K562 (cell line): ENCODE measurements around the gene HOXB3. TPM values are rescaled to one million over a fixed set of nuclear protein-coding genes. Genes with fewer than 3 reads are reported as not detected.
A peak's percentile ranks its signal among the peaks of the same experiment; 100 is the strongest.

Source experiments
- ATAC-seq: fragments of 200-7000 bp; cut with Tn5 transposase; 3 replicates; pipeline ENCODE4 v1.9.1; 2020; ENCODE audit warnings: moderate library complexity
- BruUV-seq: library from RNA; stranded (reverse); fragments of 400-500 nt; replicated peaks from 2 replicates; lab custom pipeline; 2021; lab: Mats Ljungman, UMichigan
- CTCF ChIA-PET: fragments of 300-600 bp; formaldehyde crosslinking; extraction: SDS; loops from one replicate; lab custom pipeline; 2021; ENCODE audit warnings: low intra/inter-chr PET ratio; lab: Yijun Ruan, JAX
- POLR2A ChIA-PET: fragments of 300-600, 350-650 bp; sonication (Branson Sonifier 250); formaldehyde crosslinking; extraction: SDS; loops from one replicate; lab custom pipeline; 2021; ENCODE audit warnings: antibody characterized with exemption, inconsistent platforms; lab: Yijun Ruan, JAX
- DNase-seq, 4 experiments: peaks; one replicate each; pipeline versions ENCODE4 v3.0.0 to v3.0.0-alpha.2; 2011 to 2018; ENCODE audit warnings: low spot score in 3 of 4, mixed read lengths in 3 of 4; ENCODE audit errors: extremely low read depth in 1 of 4
- FAIRE-seq: peaks from 2 replicates; lab custom pipeline; 2011; peaks lifted over from hg19 to GRCh38; lab: Jason Lieb, UNC
- H2AFZ ChIP-seq: 2 replicates; pipeline ENCODE4 v1.6.0; 2011; ENCODE audit warnings: low read depth, low read length, control low read depth, inconsistent platforms
- H3K27ac ChIP-seq: fragments of 200-600 bp; 3 replicates; pipeline ENCODE4 v1.8.0; 2011; ENCODE audit warnings: low read depth, mild to moderate bottlenecking, control low read depth, inconsistent platforms, low read length, moderate library complexity, mixed read lengths; ENCODE audit errors: extremely low read depth
- H3K27me3 ChIP-seq, 2 experiments: fragments of 300-600 bp in 1 of 2; 2 replicates in 1 of 2; 3 replicates in 1 of 2; pipeline versions ENCODE4 v1.6.0 to v1.8.0; 2011; ENCODE audit warnings: inconsistent platforms in 2 of 2, low read length in 2 of 2, mild to moderate bottlenecking in 1 of 2, mixed read lengths in 1 of 2, moderate library complexity in 1 of 2; ENCODE audit not compliant: control insufficient read depth in 2 of 2, insufficient read depth in 2 of 2
- H3K36me3 ChIP-seq: fragments of 300-600 bp; 3 replicates; pipeline ENCODE4 v1.8.0; 2011; ENCODE audit warnings: mild to moderate bottlenecking, low read length, inconsistent platforms; ENCODE audit not compliant: control insufficient read depth, insufficient read depth
- H3K4me1 ChIP-seq, 2 experiments: fragments of 200-600 bp in 1 of 2; replicated peaks in 1 of 2; 2 replicates in 1 of 2; 3 replicates in 1 of 2; pipeline versions ENCODE4 v1.5.1 to v1.8.0; 2011; ENCODE audit warnings: inconsistent platforms in 2 of 2, low read length in 2 of 2, mild to moderate bottlenecking in 1 of 2, mixed read lengths in 1 of 2, moderate library complexity in 1 of 2; ENCODE audit not compliant: control insufficient read depth in 2 of 2, insufficient read depth in 2 of 2
- H3K4me2 ChIP-seq: 2 replicates; pipeline ENCODE4 v1.6.1; 2011; ENCODE audit warnings: low read length, control low read depth, inconsistent platforms, mixed read lengths; ENCODE audit not compliant: insufficient read depth
- H3K4me3 ChIP-seq: fragments of 200-600 bp; sonication (generic), shearing (Covaris generic); 2 replicates; pipeline ENCODE4 v1.5.1; 2016; ENCODE audit warnings: control low read depth, inconsistent platforms
- H3K79me2 ChIP-seq: fragments of 200-600 bp; 3 replicates; pipeline ENCODE4 v1.8.0; 2011; ENCODE audit warnings: low read length, inconsistent platforms; ENCODE audit not compliant: control insufficient read depth, insufficient read depth
- H3K9ac ChIP-seq, 2 experiments: 2 replicates each; pipeline versions ENCODE4 v1.6.0 to v1.6.1; 2011; ENCODE audit warnings: low read depth in 2 of 2, low read length in 2 of 2, control low read depth in 1 of 2, inconsistent platforms in 1 of 2, mild to moderate bottlenecking in 1 of 2, mixed read lengths in 1 of 2; ENCODE audit not compliant: insufficient read depth in 1 of 2
- H3K9me1 ChIP-seq: one replicate; pipeline ENCODE4 v1.6.0; 2011; ENCODE audit warnings: inconsistent platforms, mild to moderate bottlenecking, low read length, moderate library complexity; ENCODE audit not compliant: control insufficient read depth, insufficient read depth
- H3K9me3 ChIP-seq: replicated peaks from 2 replicates; pipeline ENCODE4 v1.5.1; 2011; ENCODE audit warnings: low read depth, low read length, inconsistent platforms; ENCODE audit not compliant: control insufficient read depth, insufficient read depth
- H4K20me1 ChIP-seq: replicated peaks from 2 replicates; pipeline ENCODE4 v1.6.1; 2011; ENCODE audit warnings: low read length, inconsistent platforms, mixed read lengths; ENCODE audit not compliant: control insufficient read depth, insufficient read depth
- BRD9 ChIP-seq: fragments of 450-650 bp; IDR thresholded peaks from 2 replicates; pipeline ENCODE4 v1.6.1; 2018; ENCODE audit warnings: low read depth; ENCODE audit not compliant: partially characterized antibody
- FOXP1 ChIP-seq: sonication (generic); formaldehyde crosslinking; IDR thresholded peaks from 2 replicates; pipeline ENCODE4 v1.8.0; 2022; ENCODE audit warnings: mild to moderate bottlenecking, missing genetic modification reagents
- HLTF ChIP-seq: fragments of 450-650 bp; IDR thresholded peaks from 2 replicates; pipeline ENCODE4 v1.6.1; 2016
- RBFOX2 ChIP-seq: fragments of 200-400 bp; formaldehyde crosslinking; IDR thresholded peaks from 2 replicates; pipeline ENCODE4 v1.6.1; 2017; ENCODE audit warnings: low read depth, mild to moderate bottlenecking, low read length, moderate library complexity
- SRSF7 ChIP-seq: fragments of 200-400 bp; formaldehyde crosslinking; optimal IDR thresholded peaks from 2 replicates; pipeline ENCODE3; 2017; ENCODE audit warnings: mild to moderate bottlenecking, low read depth, low read length
- TAF1 ChIP-seq: IDR thresholded peaks from 2 replicates; pipeline ENCODE4 v1.6.1; 2011; ENCODE audit warnings: mild to moderate bottlenecking, low read length, moderate library complexity; ENCODE audit not compliant: insufficient read depth, control insufficient read depth, severe bottlenecking; ENCODE audit errors: extremely low read depth
- TAF7 ChIP-seq: fragments of 450-650 bp; IDR thresholded peaks from 2 replicates; pipeline ENCODE4 v1.6.1; 2016; ENCODE audit warnings: missing genetic modification characterization, missing compliant biosample characterization
- ZBTB7A ChIP-seq: IDR thresholded peaks from 2 replicates; pipeline ENCODE4 v1.6.1; 2011; ENCODE audit warnings: low read depth, mild to moderate bottlenecking, low read length, moderate library complexity, borderline replicate concordance; ENCODE audit not compliant: control insufficient read depth
- WGBS: fragments of 100-300 bp; shearing (Covaris generic); methylation state at CpG from one replicate; pipeline ENCODE4 v1.1.6; 2016; ENCODE audit warnings: low coverage, mixed read lengths; ENCODE audit not compliant: insufficient coverage; ENCODE audit errors: missing lambda C conversion rate; 5-methylcytosine and 5-hydroxymethylcytosine counted together
- in situ Hi-C: fragments of 300-500 bp; cut with MboI; formaldehyde crosslinking; loops from 4 replicates; pipeline ENCODE4 v1.15.0; 2018; ENCODE audit warnings: inconsistent platforms, mixed read lengths
- intact Hi-C: fragments of 100-400 bp; cut with micrococcal nuclease; formaldehyde crosslinking; loops from 2 replicates; pipeline ENCODE4 v1.14.2; 2022
- polyA plus RNA-seq, 8 experiments: library from polyadenylated mRNA; depleted of rRNA in 4 of 8; stranded (reverse) in 5 of 8; unstranded in 3 of 8; fragments of >200 nt; fragmentation: Nextera tagmentation in 2 of 8; fragmentation: Illumina TruSeq in 1 of 8; extraction: Ambion mirVana in 2 of 8; extraction: Trizol in 1 of 8; gene quantifications; 2 replicates each; pipeline versions ENCODE4 v1.2.1 to v1.2.3, GENCODE V29; 2011 to 2014; ENCODE audit warnings: inconsistent platforms in 1 of 8, missing spikeins in 1 of 8
- total RNA-seq, 7 experiments: library from RNA; depleted of rRNA in 6 of 7; stranded (reverse); fragments of >200 nt in 6 of 7; fragmentation: Illumina TruSeq in 2 of 7; extraction: Trizol in 2 of 7; gene quantifications; 2 replicates each; pipeline versions ENCODE4 v1.2.1 to v1.2.3, GENCODE V29; 2011 to 2021; ENCODE audit warnings: low replicate concordance in 1 of 7
- TF ChIP-seq, protein P1 (sequence below): fragments of 200-800 bp; sonication (Bioruptor generic); IDR thresholded peaks from 2 replicates; pipeline ENCODE4 v1.6.1; 2017; ENCODE audit warnings: missing genetic modification characterization, missing compliant biosample characterization
- TF ChIP-seq, protein P2 (sequence below), 2 experiments: fragments of 450-650 bp; IDR thresholded peaks; 2 replicates each; pipeline ENCODE4 v1.6.1; 2018; ENCODE audit warnings: mild to moderate bottlenecking in 2 of 2, low read depth in 1 of 2; ENCODE audit not compliant: partially characterized antibody in 2 of 2

The HOXB3 gene
- total and polyA plus RNA-seq, 9 of the 15 experiments (the other 6 are each of a cell fraction or from before 2014, with no cell fraction given): 2.4 to 41.3 (median 20.2) TPM

GRCh38 chr17:48543854-48544348, 46.1 kb downstream of the HOXB3 start:
- H3K27ac ChIP-seq: peak overlapping the region; percentile 95
- peaks cover 25% of the 10 kb centered on the region; the same call in 1 of the 3 replicates for H3K36me3 ChIP-seq
- 0% methylated on average over 6 of the region's 20 CpGs for WGBS
- no peaks in the 10 kb centered on the region for H3K27me3 ChIP-seq
- H3K9me1 ChIP-seq: no peaks in the 10 kb centered on the region
- H2AFZ ChIP-seq: no peak overlapping the region
- peak; percentile 17 for ATAC-seq
- POLR2A ChIA-PET: interaction anchor here (0.6 kb wide), 2 partner anchors 14 to 47 kb away, joined by 3 read pairs; no protein-coding TSS in a partner anchor
- no peaks in the 10 kb centered on the region for H4K20me1 ChIP-seq
- peak overlapping the region; percentile 90 for H3K4me3 ChIP-seq
- BruUV-seq: no TSS peak
- peak overlapping the region; percentile 81 for H3K4me2 ChIP-seq
- FAIRE-seq: peak; percentile 44
- DNase-seq: peak in 1 of 4 experiments; percentile 65
- in situ Hi-C loops: no loop called here
- H3K79me2 ChIP-seq: peaks cover 84% of the 10 kb centered on the region
- peak overlapping the region; percentile 93 to 99 for H3K9ac ChIP-seq
- CTCF ChIA-PET: no interaction called here
- H3K4me1 ChIP-seq: peaks cover 21 to 42% of the 10 kb centered on the region in 2 experiments
- intact Hi-C loops: loop anchor here (5.0 kb wide), 1 partner anchor 52 kb away; no protein-coding TSS in a partner anchor
- no peaks in the 10 kb centered on the region for H3K9me3 ChIP-seq
- TF ChIP-seq, protein P1, sequence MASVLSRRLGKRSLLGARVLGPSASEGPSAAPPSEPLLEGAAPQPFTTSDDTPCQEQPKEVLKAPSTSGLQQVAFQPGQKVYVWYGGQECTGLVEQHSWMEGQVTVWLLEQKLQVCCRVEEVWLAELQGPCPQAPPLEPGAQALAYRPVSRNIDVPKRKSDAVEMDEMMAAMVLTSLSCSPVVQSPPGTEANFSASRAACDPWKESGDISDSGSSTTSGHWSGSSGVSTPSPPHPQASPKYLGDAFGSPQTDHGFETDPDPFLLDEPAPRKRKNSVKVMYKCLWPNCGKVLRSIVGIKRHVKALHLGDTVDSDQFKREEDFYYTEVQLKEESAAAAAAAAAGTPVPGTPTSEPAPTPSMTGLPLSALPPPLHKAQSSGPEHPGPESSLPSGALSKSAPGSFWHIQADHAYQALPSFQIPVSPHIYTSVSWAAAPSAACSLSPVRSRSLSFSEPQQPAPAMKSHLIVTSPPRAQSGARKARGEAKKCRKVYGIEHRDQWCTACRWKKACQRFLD: 0 out of 2 replicates have a peak, but pooled peaks have one; percentile 29
- TF ChIP-seq, protein P2, sequence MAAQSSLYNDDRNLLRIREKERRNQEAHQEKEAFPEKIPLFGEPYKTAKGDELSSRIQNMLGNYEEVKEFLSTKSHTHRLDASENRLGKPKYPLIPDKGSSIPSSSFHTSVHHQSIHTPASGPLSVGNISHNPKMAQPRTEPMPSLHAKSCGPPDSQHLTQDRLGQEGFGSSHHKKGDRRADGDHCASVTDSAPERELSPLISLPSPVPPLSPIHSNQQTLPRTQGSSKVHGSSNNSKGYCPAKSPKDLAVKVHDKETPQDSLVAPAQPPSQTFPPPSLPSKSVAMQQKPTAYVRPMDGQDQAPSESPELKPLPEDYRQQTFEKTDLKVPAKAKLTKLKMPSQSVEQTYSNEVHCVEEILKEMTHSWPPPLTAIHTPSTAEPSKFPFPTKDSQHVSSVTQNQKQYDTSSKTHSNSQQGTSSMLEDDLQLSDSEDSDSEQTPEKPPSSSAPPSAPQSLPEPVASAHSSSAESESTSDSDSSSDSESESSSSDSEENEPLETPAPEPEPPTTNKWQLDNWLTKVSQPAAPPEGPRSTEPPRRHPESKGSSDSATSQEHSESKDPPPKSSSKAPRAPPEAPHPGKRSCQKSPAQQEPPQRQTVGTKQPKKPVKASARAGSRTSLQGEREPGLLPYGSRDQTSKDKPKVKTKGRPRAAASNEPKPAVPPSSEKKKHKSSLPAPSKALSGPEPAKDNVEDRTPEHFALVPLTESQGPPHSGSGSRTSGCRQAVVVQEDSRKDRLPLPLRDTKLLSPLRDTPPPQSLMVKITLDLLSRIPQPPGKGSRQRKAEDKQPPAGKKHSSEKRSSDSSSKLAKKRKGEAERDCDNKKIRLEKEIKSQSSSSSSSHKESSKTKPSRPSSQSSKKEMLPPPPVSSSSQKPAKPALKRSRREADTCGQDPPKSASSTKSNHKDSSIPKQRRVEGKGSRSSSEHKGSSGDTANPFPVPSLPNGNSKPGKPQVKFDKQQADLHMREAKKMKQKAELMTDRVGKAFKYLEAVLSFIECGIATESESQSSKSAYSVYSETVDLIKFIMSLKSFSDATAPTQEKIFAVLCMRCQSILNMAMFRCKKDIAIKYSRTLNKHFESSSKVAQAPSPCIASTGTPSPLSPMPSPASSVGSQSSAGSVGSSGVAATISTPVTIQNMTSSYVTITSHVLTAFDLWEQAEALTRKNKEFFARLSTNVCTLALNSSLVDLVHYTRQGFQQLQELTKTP (IDR thresholded peaks at IDR 0.05; ENCODE audit: low read depth in 1 of 2, partially characterized antibody in 2 of 2): peak in 1 of 2 experiments; percentile 73
- TF ChIP-seq SRSF7 (no peak), TAF1 (peak; percentile 34), FOXP1 (0 out of 2 replicates have a peak, but pooled peaks have one; percentile 33), TAF7 (tag) (0 out of 2 replicates have a peak, but pooled peaks have one; percentile 32), HLTF (0 out of 2 replicates have a peak, but pooled peaks have one; percentile 10), ZBTB7A (peak; percentile 62; the same call in 1 of the 2 replicates), RBFOX2 (peak; percentile 5; the same call in 1 of the 2 replicates), BRD9 (peak; percentile 28)
